Esophagus squamous epithelium (tissue), 4 donors: ENCODE measurements around the gene SH3TC1.

Experiments used
- POLR2A ChIP-seq, 4 donors: fragments of 450-650 bp; IDR thresholded peaks; one replicate each; pipeline ENCODE4 v1.6.1; 2017; ENCODE audit warnings: antibody characterized with exemption in 4 of 4, mild to moderate bottlenecking in 4 of 4, moderate library complexity in 3 of 4
- TF ChIP-seq, protein P1 (sequence below), 6 experiments: fragments of 450-650 bp in 4 of 6; fragments of 200-600 bp in 2 of 6; sonication (generic) in 2 of 6; IDR thresholded peaks; one replicate each; pipeline ENCODE4 v1.5.1; 2016 to 2019; ENCODE audit warnings: antibody characterized with exemption in 6 of 6, mild to moderate bottlenecking in 4 of 6, moderate library complexity in 4 of 6

DNA sequence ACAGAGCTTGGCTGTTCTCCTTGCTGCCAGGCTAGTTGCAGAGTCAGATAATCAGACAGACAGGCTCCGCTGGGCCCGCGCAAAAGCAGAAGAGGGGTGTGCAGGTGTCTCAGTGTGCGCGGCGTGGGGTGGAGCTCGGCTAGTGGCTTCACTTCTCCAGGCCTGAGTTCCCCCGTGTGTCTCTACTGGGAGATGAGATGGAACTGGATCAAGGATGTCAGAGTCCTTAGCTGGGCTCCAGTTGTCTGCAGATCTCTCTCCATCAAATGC is 91.5 kb downstream of the SH3TC1 start:
- TF ChIP-seq POLR2A (IDR thresholded peaks at IDR 0.05), result no peak
- TF ChIP-seq, protein P1, sequence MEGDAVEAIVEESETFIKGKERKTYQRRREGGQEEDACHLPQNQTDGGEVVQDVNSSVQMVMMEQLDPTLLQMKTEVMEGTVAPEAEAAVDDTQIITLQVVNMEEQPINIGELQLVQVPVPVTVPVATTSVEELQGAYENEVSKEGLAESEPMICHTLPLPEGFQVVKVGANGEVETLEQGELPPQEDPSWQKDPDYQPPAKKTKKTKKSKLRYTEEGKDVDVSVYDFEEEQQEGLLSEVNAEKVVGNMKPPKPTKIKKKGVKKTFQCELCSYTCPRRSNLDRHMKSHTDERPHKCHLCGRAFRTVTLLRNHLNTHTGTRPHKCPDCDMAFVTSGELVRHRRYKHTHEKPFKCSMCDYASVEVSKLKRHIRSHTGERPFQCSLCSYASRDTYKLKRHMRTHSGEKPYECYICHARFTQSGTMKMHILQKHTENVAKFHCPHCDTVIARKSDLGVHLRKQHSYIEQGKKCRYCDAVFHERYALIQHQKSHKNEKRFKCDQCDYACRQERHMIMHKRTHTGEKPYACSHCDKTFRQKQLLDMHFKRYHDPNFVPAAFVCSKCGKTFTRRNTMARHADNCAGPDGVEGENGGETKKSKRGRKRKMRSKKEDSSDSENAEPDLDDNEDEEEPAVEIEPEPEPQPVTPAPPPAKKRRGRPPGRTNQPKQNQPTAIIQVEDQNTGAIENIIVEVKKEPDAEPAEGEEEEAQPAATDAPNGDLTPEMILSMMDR (IDR thresholded peaks at IDR 0.05), result no peak
